ENCODE data around the gene TEX2.

The TEX2 gene

GRCh38 chr17:64102627-64103390 lies 160.3 kb downstream of the TEX2 start:
- TF ChIP-seq ZNF274 (IDR thresholded peaks at IDR 0.05; ENCODE audit: low read depth, low read length): no peak
- H3K4me3 ChIP-seq (ENCODE audit: low read length): no peak overlapping the region; the same call in 1 of the 2 replicates

GRCh38 chr17:64099543-64099942 lies 163.5 kb downstream of the TEX2 start:
- TF ChIP-seq ZNF274 (IDR thresholded peaks at IDR 0.05; ENCODE audit: low read depth, low read length): no peak
- no peak overlapping the region for H3K4me3 ChIP-seq (ENCODE audit: low read length)
